HCT116 (cell line): ENCODE results near the gene HDAC10. TPM values are rescaled to one million over a fixed set of nuclear protein-coding genes. Genes with fewer than 3 reads are reported as not detected.
A peak's percentile ranks its signal among the peaks of the same experiment; 100 is the strongest.

Experiments
- ATAC-seq: fragments of 200-7000 bp; cut with Tn5 transposase; 2 replicates; pipeline ENCODE4 v1.9.1; 2020; ENCODE audit warnings: mild to moderate bottlenecking, moderate library complexity
- BruUV-seq: library from RNA; stranded (reverse); fragments of 400-500 nt; replicated peaks from 2 replicates; lab custom pipeline; 2021; lab: Mats Ljungman, UMichigan
- CTCF ChIA-PET: fragments of 300-600 bp; sonication (Branson Sonifier 250); formaldehyde crosslinking; loops from one replicate; lab custom pipeline; 2021; ENCODE audit warnings: antibody characterized with exemption; lab: Charles Lee
- POLR2A ChIA-PET: fragments of 300-600, 350-600 bp; sonication (Branson Sonifier 250); formaldehyde crosslinking; loops from one replicate; lab custom pipeline; 2021; ENCODE audit warnings: antibody characterized with exemption; lab: Charles Lee
- RAD21 ChIA-PET, 2 experiments: fragments of 300-600 bp; sonication (Branson Sonifier 250); formaldehyde crosslinking; loops; one replicate each; lab custom pipeline; 2023; ENCODE audit warnings: low total read pairs in 2 of 2; ENCODE audit not compliant: uncharacterized antibody in 2 of 2, unreplicated experiment in 2 of 2, low non-redundant PET in 1 of 2; lab: Charles Lee
- DNase-seq: peaks from one replicate; pipeline ENCODE4 v3.0.0-alpha.2; 2010; ENCODE audit warnings: low read depth, low spot score
- H2AFZ ChIP-seq: fragments of 200-600 bp; shearing (Covaris generic), sonication (generic); 2 replicates; pipeline ENCODE4 v1.6.1; 2017; ENCODE audit warnings: low read depth, mixed run types, mixed read lengths, antibody characterized with exemption, low read length; ENCODE audit not compliant: poor library complexity, severe bottlenecking
- H3K27ac ChIP-seq: 2 replicates; pipeline ENCODE4 v1.5.1; 2012; ENCODE audit warnings: low read depth, low read length
- H3K27me3 ChIP-seq: fragments of 200-600 bp; sonication (generic); 2 replicates; pipeline ENCODE4 v1.6.1; 2016; ENCODE audit warnings: mixed run types, low read length, mixed read lengths; ENCODE audit not compliant: insufficient read depth
- H3K36me3 ChIP-seq, 2 experiments: fragments of 200-500 bp in 1 of 2; fragments of 200-600 bp in 1 of 2; sonication (Bioruptor generic) in 1 of 2; sonication (generic) in 1 of 2; 2 replicates each; pipeline versions ENCODE4 v1.5.1 to v1.6.1; 2014 to 2016; ENCODE audit warnings: low read length in 2 of 2, inconsistent platforms in 1 of 2, mixed read lengths in 1 of 2, mixed run types in 1 of 2; ENCODE audit not compliant: insufficient read depth in 2 of 2, control insufficient read depth in 1 of 2
- H3K4me1 ChIP-seq, 2 experiments: fragments of 200-600 bp in 1 of 2; sonication (generic) in 1 of 2; 2 replicates each; pipeline versions ENCODE4 v1.5.1 to v1.6.1; 2012 to 2017; ENCODE audit warnings: low read length in 2 of 2, inconsistent platforms in 1 of 2, mild to moderate bottlenecking in 1 of 2, mixed read lengths in 1 of 2, mixed run types in 1 of 2, moderate library complexity in 1 of 2; ENCODE audit not compliant: insufficient read depth in 2 of 2, control insufficient read depth in 1 of 2
- H3K4me2 ChIP-seq: fragments of 200-600 bp; sonication (generic); 2 replicates; pipeline ENCODE4 v1.6.1; 2017; ENCODE audit warnings: mixed run types, low read length, mixed read lengths
- H3K4me3 ChIP-seq, 2 experiments: fragments of 200-600 bp in 1 of 2; sonication (generic) in 1 of 2; replicated peaks in 1 of 2; 2 replicates each; pipeline ENCODE4 v1.5.1; 2011 to 2016; ENCODE audit warnings: low read length in 2 of 2, control low read depth in 1 of 2, low read depth in 1 of 2, mild to moderate bottlenecking in 1 of 2, mixed read lengths in 1 of 2, mixed run types in 1 of 2
- H3K79me2 ChIP-seq: fragments of 200-600 bp; sonication (generic); 2 replicates; pipeline ENCODE4 v1.6.1; 2017; ENCODE audit warnings: mild to moderate bottlenecking, mixed run types, low read length, moderate library complexity, mixed read lengths; ENCODE audit not compliant: insufficient read depth
- H3K9ac ChIP-seq: fragments of 200-600 bp; sonication (generic); 2 replicates; pipeline ENCODE4 v1.6.1; 2016; ENCODE audit warnings: low read length, mixed read lengths
- H3K9me2 ChIP-seq: fragments of 200-600 bp; sonication (generic), shearing (Covaris generic); 2 replicates; pipeline ENCODE4 v1.6.1; 2017; ENCODE audit warnings: mixed run types, mild to moderate bottlenecking, moderate library complexity; ENCODE audit not compliant: insufficient read depth
- H3K9me3 ChIP-seq, 2 experiments: fragments of 200-500 bp in 1 of 2; fragments of 200-600 bp in 1 of 2; sonication (Bioruptor generic) in 1 of 2; sonication (generic) in 1 of 2; 2 replicates each; pipeline ENCODE4 v1.6.1; 2014 to 2017; ENCODE audit warnings: low read length in 2 of 2, mixed read lengths in 2 of 2, inconsistent platforms in 1 of 2, low read depth in 1 of 2, mild to moderate bottlenecking in 1 of 2, mixed run types in 1 of 2, moderate library complexity in 1 of 2; ENCODE audit not compliant: control insufficient read depth in 1 of 2, insufficient read depth in 1 of 2
- H4K20me1 ChIP-seq: fragments of 200-600 bp; sonication (generic), shearing (Covaris generic); 2 replicates; pipeline ENCODE4 v1.6.1; 2017; ENCODE audit warnings: mixed run types, mild to moderate bottlenecking, moderate library complexity; ENCODE audit not compliant: insufficient read depth
- FOSL1 ChIP-seq: IDR thresholded peaks from 2 replicates; pipeline ENCODE4 v1.6.1; 2012; ENCODE audit warnings: low read depth
- JUND ChIP-seq: IDR thresholded peaks from 2 replicates; pipeline ENCODE4 v1.6.1; 2012
- POLR2A ChIP-seq: IDR thresholded peaks from 2 replicates; pipeline ENCODE4 v1.7.0; 2011; ENCODE audit warnings: borderline replicate concordance; ENCODE audit not compliant: insufficient read depth, insufficient read length; ENCODE audit errors: extremely low read depth
- POLR2AphosphoS5 ChIP-seq: IDR thresholded peaks from 2 replicates; pipeline ENCODE4 v1.6.1; 2011; ENCODE audit warnings: mild to moderate bottlenecking, low read depth, low read length, moderate library complexity
- SP1 ChIP-seq: IDR thresholded peaks from 2 replicates; pipeline ENCODE4 v1.6.1; 2012; ENCODE audit warnings: low read depth
- intact Hi-C: fragments of 100-400 bp; cut with micrococcal nuclease; formaldehyde crosslinking; loops from 2 replicates; pipeline ENCODE4 v1.10.0; 2022
- total RNA-seq: library from RNA; stranded (reverse); gene quantifications from one replicate; pipeline ENCODE4 v1.2.1, GENCODE V29; 2021; ENCODE audit not compliant: unreplicated experiment
- TF ChIP-seq, protein P1 (sequence below), 3 experiments: fragments of 200-600 bp in 1 of 3; sonication (generic) in 1 of 3; IDR thresholded peaks in 2 of 3; conservative IDR thresholded peaks in 1 of 3; 2 replicates each; pipeline ENCODE4 v1.5.1; 2012 to 2017; ENCODE audit warnings: low read depth in 2 of 3, low read length in 2 of 3, antibody characterized with exemption in 1 of 3, borderline replicate concordance in 1 of 3, control low read depth in 1 of 3, mild to moderate bottlenecking in 1 of 3, mixed read lengths in 1 of 3, mixed run types in 1 of 3, moderate library complexity in 1 of 3; ENCODE audit not compliant: insufficient read depth in 1 of 3
- TF ChIP-seq, protein P2 (sequence below): IDR thresholded peaks from 2 replicates; pipeline ENCODE4 v1.6.1; 2012; ENCODE audit warnings: low read depth

Gene HDAC10
- total RNA-seq, 1 experiment from 2014 or later, result 67.5 TPM

DNA sequence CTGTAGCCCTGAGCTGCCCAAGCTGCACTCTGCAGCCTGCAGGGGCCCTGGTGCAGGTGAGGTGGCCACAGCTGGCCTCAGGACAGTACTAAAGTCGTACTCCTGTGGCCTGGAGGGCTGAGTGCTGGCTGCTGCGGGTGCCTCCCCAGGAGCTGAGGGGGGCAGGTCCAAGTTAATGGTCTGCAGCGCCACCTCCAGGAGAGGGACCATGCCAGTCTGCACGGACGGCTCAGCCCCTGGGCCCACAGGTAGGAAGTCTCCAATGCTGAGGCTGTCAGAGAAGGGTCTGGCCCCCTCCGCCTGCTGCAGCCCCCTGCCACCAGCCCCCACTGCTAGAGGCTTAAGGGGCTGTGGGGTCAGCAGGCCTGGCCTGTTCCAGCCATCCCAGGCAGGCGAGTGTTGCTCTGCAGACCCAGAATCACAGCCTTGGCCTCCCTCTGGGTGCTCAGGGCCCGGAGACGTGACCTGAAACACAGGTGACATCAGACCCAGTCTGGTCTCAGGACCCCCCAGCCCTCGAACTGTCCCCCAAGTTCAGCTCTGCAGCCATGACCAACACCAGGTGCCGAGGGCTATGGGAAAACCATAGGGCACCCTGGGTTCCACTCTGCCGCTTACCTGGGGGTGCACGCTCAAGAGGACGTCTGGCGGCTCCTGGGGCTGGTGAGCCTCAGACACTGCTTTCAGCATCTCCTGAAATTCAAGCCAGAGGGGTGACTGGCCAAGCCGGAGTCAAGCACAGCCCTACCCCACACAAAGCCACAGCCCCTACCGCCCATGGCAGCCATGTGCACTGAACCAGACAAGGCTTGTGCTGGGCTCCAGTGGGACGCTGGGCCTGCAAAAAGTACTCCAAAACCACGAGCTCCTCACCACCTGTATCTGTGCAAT is 29.4 kb downstream of the HDAC10 start:
- TF ChIP-seq POLR2AphosphoS5, result no peak
- TF ChIP-seq, protein P1, sequence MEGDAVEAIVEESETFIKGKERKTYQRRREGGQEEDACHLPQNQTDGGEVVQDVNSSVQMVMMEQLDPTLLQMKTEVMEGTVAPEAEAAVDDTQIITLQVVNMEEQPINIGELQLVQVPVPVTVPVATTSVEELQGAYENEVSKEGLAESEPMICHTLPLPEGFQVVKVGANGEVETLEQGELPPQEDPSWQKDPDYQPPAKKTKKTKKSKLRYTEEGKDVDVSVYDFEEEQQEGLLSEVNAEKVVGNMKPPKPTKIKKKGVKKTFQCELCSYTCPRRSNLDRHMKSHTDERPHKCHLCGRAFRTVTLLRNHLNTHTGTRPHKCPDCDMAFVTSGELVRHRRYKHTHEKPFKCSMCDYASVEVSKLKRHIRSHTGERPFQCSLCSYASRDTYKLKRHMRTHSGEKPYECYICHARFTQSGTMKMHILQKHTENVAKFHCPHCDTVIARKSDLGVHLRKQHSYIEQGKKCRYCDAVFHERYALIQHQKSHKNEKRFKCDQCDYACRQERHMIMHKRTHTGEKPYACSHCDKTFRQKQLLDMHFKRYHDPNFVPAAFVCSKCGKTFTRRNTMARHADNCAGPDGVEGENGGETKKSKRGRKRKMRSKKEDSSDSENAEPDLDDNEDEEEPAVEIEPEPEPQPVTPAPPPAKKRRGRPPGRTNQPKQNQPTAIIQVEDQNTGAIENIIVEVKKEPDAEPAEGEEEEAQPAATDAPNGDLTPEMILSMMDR (IDR thresholded peaks at IDR 0.05 in 2 of 3, conservative IDR thresholded peaks at IDR 0.05 in 1 of 3; ENCODE audit: borderline replicate concordance in 1 of 3, insufficient read depth in 1 of 3, low read depth in 2 of 3, low read length in 2 of 3), result peak in 1 of 3 experiments; percentile 25; a peak in 1 of 6 replicates
- Histone ChIP-seq H3K4me3 (no peak overlapping the region), H2AFZ (no peak overlapping the region), H4K20me1 (no peaks in the 10 kb centered on the region), H3K9ac (no peak overlapping the region), H3K9me3 (no peaks in the 10 kb centered on the region), H3K79me2 (no peaks in the 10 kb centered on the region), H3K27me3 (no peaks in the 10 kb centered on the region), H3K27ac (no peak overlapping the region; the same call in 1 of the 2 replicates), H3K36me3 (peaks cover 26 to 46% of the 10 kb centered on the region in 2 experiments; a peak in 3 of 4 replicates), H3K4me2 (no peak overlapping the region), H3K9me2 (no peaks in the 10 kb centered on the region), H3K4me1 (peaks cover 0 to 8% of the 10 kb centered on the region in 2 experiments; a peak in 3 of 4 replicates)
- no TSS peak for BruUV-seq
- intact Hi-C loops, result no loop called here
- POLR2A ChIA-PET, result no interaction called here
- CTCF ChIA-PET, result no interaction called here
- RAD21 ChIA-PET, result no interaction called here
- ATAC-seq (no peak), DNase-seq (no peak)

GRCh38 chr22:50220603-50221409 is 30.3 kb downstream of the HDAC10 start:
- no peaks in the 10 kb centered on the region for H4K20me1 ChIP-seq
- POLR2A ChIA-PET, result no interaction called here
- no peak for TF ChIP-seq FOSL1
- no peak for TF ChIP-seq JUND
- no peak for TF ChIP-seq POLR2A
- no peak for TF ChIP-seq POLR2AphosphoS5
- TF ChIP-seq SP1, result no peak
- TF ChIP-seq, protein P2, sequence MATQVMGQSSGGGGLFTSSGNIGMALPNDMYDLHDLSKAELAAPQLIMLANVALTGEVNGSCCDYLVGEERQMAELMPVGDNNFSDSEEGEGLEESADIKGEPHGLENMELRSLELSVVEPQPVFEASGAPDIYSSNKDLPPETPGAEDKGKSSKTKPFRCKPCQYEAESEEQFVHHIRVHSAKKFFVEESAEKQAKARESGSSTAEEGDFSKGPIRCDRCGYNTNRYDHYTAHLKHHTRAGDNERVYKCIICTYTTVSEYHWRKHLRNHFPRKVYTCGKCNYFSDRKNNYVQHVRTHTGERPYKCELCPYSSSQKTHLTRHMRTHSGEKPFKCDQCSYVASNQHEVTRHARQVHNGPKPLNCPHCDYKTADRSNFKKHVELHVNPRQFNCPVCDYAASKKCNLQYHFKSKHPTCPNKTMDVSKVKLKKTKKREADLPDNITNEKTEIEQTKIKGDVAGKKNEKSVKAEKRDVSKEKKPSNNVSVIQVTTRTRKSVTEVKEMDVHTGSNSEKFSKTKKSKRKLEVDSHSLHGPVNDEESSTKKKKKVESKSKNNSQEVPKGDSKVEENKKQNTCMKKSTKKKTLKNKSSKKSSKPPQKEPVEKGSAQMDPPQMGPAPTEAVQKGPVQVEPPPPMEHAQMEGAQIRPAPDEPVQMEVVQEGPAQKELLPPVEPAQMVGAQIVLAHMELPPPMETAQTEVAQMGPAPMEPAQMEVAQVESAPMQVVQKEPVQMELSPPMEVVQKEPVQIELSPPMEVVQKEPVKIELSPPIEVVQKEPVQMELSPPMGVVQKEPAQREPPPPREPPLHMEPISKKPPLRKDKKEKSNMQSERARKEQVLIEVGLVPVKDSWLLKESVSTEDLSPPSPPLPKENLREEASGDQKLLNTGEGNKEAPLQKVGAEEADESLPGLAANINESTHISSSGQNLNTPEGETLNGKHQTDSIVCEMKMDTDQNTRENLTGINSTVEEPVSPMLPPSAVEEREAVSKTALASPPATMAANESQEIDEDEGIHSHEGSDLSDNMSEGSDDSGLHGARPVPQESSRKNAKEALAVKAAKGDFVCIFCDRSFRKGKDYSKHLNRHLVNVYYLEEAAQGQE, result no peak
- TF ChIP-seq, protein P1 (IDR thresholded peaks at IDR 0.05 in 2 of 3, conservative IDR thresholded peaks at IDR 0.05 in 1 of 3; ENCODE audit: borderline replicate concordance in 1 of 3, insufficient read depth in 1 of 3, low read depth in 2 of 3, low read length in 2 of 3), result no peak

More at GRCh38 chr22:50220603-50221409, 30.3 kb downstream of the HDAC10 start:
- H3K4me1 ChIP-seq, result peaks cover 0 to 8% of the 10 kb centered on the region in 2 experiments; a peak in 3 of 4 replicates
- CTCF ChIA-PET, result no interaction called here
- H3K9me3 ChIP-seq, result no peaks in the 10 kb centered on the region
- H3K27me3 ChIP-seq, result no peaks in the 10 kb centered on the region
- BruUV-seq, result no TSS peak
- H3K36me3 ChIP-seq, result peaks cover 30 to 50% of the 10 kb centered on the region in 2 experiments; a peak in 3 of 4 replicates
- no peak for ATAC-seq
- no peak for DNase-seq
- H3K79me2 ChIP-seq, result no peaks in the 10 kb centered on the region
- no peak overlapping the region for H3K4me2 ChIP-seq
- intact Hi-C loops, result no loop called here
- no peak overlapping the region for H2AFZ ChIP-seq
- no peak overlapping the region for H3K9ac ChIP-seq
- H3K4me3 ChIP-seq, result no peak overlapping the region
- H3K9me2 ChIP-seq, result no peaks in the 10 kb centered on the region
- RAD21 ChIA-PET, result no interaction called here
- H3K27ac ChIP-seq, result no peak overlapping the region; the same call in 1 of the 2 replicates
